MCF 10A (cell line): ENCODE data around the gene DHRS3. TPM values are rescaled to one million over a fixed set of nuclear protein-coding genes. Genes with fewer than 3 reads are reported as not detected.

Source experiments
- BruUV-seq: library from RNA; stranded (reverse); fragments of 400-500 nt; replicated peaks from 2 replicates; lab custom pipeline; 2021; lab: Mats Ljungman, UMichigan
- CTCF ChIA-PET: fragments of 300-600 bp; sonication (Branson Sonifier 250); formaldehyde crosslinking; extraction: SDS; loops from one replicate; lab custom pipeline; 2021; ENCODE audit warnings: antibody characterized with exemption, inconsistent platforms; lab: Yijun Ruan, JAX
- POLR2A ChIA-PET: fragments of 300-600, 350-650 bp; sonication (Branson Sonifier 250); formaldehyde crosslinking; extraction: SDS; loops from one replicate; lab custom pipeline; 2020; ENCODE audit warnings: antibody characterized with exemption, inconsistent platforms; lab: Yijun Ruan, JAX
- DNase-seq: peaks from one replicate; pipeline ENCODE4 v3.0.0-alpha.2; 2018; ENCODE audit not compliant: unreplicated experiment
- H3K27ac Mint-ChIP-seq: one replicate; pipeline ENCODE4 v1.8.0; 2022; ENCODE audit warnings: mild to moderate bottlenecking, low read depth, mixed read lengths; ENCODE audit not compliant: unreplicated experiment
- H3K27me3 Mint-ChIP-seq: one replicate; pipeline ENCODE4 v1.8.0; 2022; ENCODE audit warnings: mixed read lengths; ENCODE audit not compliant: insufficient read depth, unreplicated experiment
- H3K36me3 Mint-ChIP-seq: one replicate; pipeline ENCODE4 v1.8.0; 2022; ENCODE audit warnings: mild to moderate bottlenecking, moderate library complexity, mixed read lengths; ENCODE audit not compliant: insufficient read depth, unreplicated experiment
- H3K4me1 Mint-ChIP-seq: one replicate; pipeline ENCODE4 v1.8.0; 2022; ENCODE audit warnings: mixed read lengths; ENCODE audit not compliant: insufficient read depth, unreplicated experiment
- H3K4me3 Mint-ChIP-seq: one replicate; pipeline ENCODE4 v1.8.0; 2022; ENCODE audit warnings: mild to moderate bottlenecking, moderate library complexity, mixed read lengths; ENCODE audit not compliant: unreplicated experiment
- H3K9me3 Mint-ChIP-seq: one replicate; pipeline ENCODE4 v1.8.0; 2022; ENCODE audit warnings: mixed read lengths; ENCODE audit not compliant: unreplicated experiment
- intact Hi-C: fragments of 100-400 bp; cut with micrococcal nuclease; formaldehyde crosslinking; loops from 2 replicates; pipeline ENCODE4 v1.14.1; 2022
- total RNA-seq: library from RNA; stranded (reverse); gene quantifications from 2 replicates; pipeline ENCODE4 v1.2.3, GENCODE V29; 2022
- TF ChIP-seq, protein P1 (sequence below): fragments of 200-600 bp; IDR thresholded peaks from one replicate; pipeline ENCODE4 v1.8.0; 2022; ENCODE audit warnings: antibody characterized with exemption, mild to moderate bottlenecking; ENCODE audit not compliant: unreplicated experiment

Gene DHRS3
- total RNA-seq, 1 experiment from 2014 or later = 1.4 TPM

DNA sequence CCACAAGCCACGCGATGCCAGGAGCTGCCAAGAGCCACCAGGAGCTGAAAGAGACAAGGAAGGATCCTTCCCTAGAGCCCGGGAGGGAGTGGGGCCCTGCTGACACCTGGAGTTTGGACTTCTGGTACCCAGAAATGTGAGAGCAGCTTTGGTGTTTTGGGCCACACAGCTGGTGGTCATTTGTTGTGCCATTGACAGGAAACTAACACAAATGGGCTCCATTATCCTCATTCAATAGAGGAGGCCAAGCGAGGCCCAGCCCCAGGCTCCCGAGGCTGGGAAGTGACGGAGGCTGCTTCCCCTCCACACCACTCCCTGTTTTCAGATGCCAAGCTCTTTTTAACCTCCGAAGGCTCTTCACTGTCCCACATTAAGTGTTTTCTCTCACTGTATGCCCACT is 25.5 kb downstream of the DHRS3 start:
- H3K27ac Mint-ChIP-seq = no peak overlapping the region
- DNase-seq = no peak
- H3K27me3 Mint-ChIP-seq = peaks cover 15% of the 10 kb centered on the region
- H3K9me3 Mint-ChIP-seq = no peaks in the 10 kb centered on the region
- POLR2A ChIA-PET = no interaction called here
- peaks cover 12% of the 10 kb centered on the region for H3K4me1 Mint-ChIP-seq
- H3K36me3 Mint-ChIP-seq = no peaks in the 10 kb centered on the region
- intact Hi-C loops = no loop called here
- H3K4me3 Mint-ChIP-seq = no peak overlapping the region
- TF ChIP-seq, protein P1, sequence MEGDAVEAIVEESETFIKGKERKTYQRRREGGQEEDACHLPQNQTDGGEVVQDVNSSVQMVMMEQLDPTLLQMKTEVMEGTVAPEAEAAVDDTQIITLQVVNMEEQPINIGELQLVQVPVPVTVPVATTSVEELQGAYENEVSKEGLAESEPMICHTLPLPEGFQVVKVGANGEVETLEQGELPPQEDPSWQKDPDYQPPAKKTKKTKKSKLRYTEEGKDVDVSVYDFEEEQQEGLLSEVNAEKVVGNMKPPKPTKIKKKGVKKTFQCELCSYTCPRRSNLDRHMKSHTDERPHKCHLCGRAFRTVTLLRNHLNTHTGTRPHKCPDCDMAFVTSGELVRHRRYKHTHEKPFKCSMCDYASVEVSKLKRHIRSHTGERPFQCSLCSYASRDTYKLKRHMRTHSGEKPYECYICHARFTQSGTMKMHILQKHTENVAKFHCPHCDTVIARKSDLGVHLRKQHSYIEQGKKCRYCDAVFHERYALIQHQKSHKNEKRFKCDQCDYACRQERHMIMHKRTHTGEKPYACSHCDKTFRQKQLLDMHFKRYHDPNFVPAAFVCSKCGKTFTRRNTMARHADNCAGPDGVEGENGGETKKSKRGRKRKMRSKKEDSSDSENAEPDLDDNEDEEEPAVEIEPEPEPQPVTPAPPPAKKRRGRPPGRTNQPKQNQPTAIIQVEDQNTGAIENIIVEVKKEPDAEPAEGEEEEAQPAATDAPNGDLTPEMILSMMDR = no peak
- CTCF ChIA-PET = no interaction called here
- no TSS peak for BruUV-seq

- intact Hi-C loops = no loop called here
- CTCF ChIA-PET = interaction anchor here (0.6 kb wide), 1 partner anchor 23 kb away, joined by 3 read pairs; no protein-coding TSS in a partner anchor
- Mint-ChIP-seq H3K4me3 (no peak overlapping the region), H3K36me3 (no peaks in the 10 kb centered on the region), H3K27ac (no peak overlapping the region), H3K4me1 (peaks cover 12% of the 10 kb centered on the region), H3K27me3 (peaks cover 15% of the 10 kb centered on the region), H3K9me3 (no peaks in the 10 kb centered on the region)
- no TSS peak for BruUV-seq
- no peak for DNase-seq
- POLR2A ChIA-PET = no interaction called here
- TF ChIP-seq, protein P1 = no peak
Observed at GRCh38 chr1:12591267-12591938, 26.6 kb downstream of the DHRS3 start.

- H3K27ac Mint-ChIP-seq = no peak overlapping the region
- H3K27me3 Mint-ChIP-seq = no peaks in the 10 kb centered on the region
Observed at GRCh38 chr1:12588695-12589094, 29.3 kb downstream of the DHRS3 start.

GRCh38 chr1:12587981-12588640 is 29.9 kb downstream of the DHRS3 start:
- POLR2A ChIA-PET = no interaction called here
- H3K4me1 Mint-ChIP-seq = peaks cover 6% of the 10 kb centered on the region
- no peaks in the 10 kb centered on the region for H3K36me3 Mint-ChIP-seq
- CTCF ChIA-PET = interaction anchor here (1.0 kb wide), 1 partner anchor 31 kb away, joined by 3 read pairs; no protein-coding TSS in a partner anchor
- TF ChIP-seq, protein P1 = no peak
- no peak overlapping the region for H3K4me3 Mint-ChIP-seq
- H3K27ac Mint-ChIP-seq = no peak overlapping the region
- H3K9me3 Mint-ChIP-seq = peaks cover 9% of the 10 kb centered on the region
- no peaks in the 10 kb centered on the region for H3K27me3 Mint-ChIP-seq
- intact Hi-C loops = no loop called here
- DNase-seq = peak; percentile 74
- no TSS peak for BruUV-seq

More at GRCh38 chr1:12588695-12589094, 29.3 kb downstream of the DHRS3 start:
- no peaks in the 10 kb centered on the region for H3K36me3 Mint-ChIP-seq
- CTCF ChIA-PET = interaction anchor here (1.0 kb wide), 1 partner anchor 30 kb away, joined by 3 read pairs; no protein-coding TSS in a partner anchor
- peaks cover 12% of the 10 kb centered on the region for H3K4me1 Mint-ChIP-seq
- POLR2A ChIA-PET = no interaction called here
- DNase-seq = no peak
- no TSS peak for BruUV-seq
- TF ChIP-seq, protein P1 = no peak
- no peak overlapping the region for H3K4me3 Mint-ChIP-seq
- peaks cover 3% of the 10 kb centered on the region for H3K9me3 Mint-ChIP-seq
- intact Hi-C loops = no loop called here
